HG03575 (cell line): ENCODE results near the gene RIPK4.
"Not testable (repeated sequence)": the region's sequence is repeated elsewhere in the genome, so short reads cannot be mapped to it uniquely, and the experiment has no call there.

Source experiments
- ATAC-seq: cut with Tn5 transposase; IDR thresholded peaks from one replicate; pipeline ENCODE4 v1.9.1; 2021; ENCODE audit not compliant: unreplicated experiment, insufficient number of reproducible peaks, low FRiP score; ENCODE audit errors: extremely low read depth

The RIPK4 gene

DNA sequence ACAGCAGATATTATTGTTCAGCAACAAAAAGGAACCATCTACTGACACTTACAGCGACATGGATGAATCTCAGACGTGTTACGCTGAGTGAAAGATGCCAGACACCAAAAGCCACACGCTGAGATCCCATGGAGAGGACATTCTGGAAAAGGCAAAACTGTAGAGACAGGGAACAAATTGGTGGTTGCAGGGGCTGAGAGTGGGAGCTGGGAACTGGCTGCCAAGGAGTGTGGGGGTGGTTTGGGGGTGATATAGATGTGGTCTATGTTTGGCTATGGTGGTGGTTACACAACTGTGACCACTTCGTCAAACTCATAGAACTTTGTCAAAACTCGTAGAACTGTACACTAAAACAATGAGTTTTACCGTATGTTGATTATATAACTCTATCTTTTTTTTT lies 57.7 kb downstream of the RIPK4 start:
- no peak for ATAC-seq

DNA sequence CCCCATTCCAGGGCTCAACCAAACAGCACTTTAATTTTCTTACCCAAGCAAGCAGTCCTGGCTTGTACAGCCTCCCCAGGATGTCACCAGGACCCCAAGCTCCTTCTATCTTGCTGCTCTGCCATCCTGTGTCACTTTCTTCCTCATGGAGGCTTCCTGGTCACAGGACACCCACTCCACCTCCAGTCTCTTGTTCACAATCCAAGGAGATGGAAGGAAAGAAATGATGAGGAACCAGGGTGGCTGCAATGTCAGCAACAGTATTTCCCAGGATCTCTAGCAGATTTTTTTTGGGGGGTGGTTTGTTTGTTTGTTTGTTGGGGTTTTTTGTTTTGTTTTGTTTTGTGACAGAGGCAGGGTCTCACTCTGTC lies 58.9 kb downstream of the RIPK4 start:
- no peak for ATAC-seq

DNA sequence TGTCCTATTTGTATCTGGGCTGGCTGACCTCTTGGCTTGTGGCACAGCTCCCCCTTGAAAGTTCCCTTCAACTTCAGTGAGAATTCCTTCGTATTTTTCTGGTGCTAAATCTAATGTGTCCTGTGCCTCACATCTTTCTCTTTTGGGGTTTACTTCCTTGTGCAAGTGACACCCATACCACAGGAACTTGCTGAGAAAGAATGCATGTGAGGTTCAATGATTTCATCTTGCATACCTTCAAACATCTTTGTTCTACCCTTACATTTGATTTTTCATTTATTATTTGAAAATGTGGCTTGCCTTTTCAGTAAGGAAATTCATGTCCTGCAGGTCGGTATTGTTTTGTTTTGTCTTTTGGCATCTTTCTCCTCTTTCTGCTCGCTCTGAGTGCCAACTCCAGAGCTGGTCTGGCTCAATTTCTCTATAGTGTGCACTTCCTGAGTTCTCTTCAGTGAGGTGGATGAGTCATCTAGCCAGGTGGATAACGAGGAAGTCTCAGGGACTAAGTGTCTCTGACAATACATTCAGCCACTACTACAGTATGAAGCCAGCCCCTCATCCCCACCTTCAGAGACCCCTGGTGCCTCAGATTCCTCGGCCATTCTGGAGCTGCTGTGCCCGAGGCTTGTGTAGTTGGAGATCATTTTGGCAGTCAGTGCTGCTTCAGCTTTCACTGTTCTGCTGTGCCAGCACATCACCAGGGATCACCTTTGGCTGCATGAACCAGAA lies 59.5 kb downstream of the RIPK4 start:
- no peak for ATAC-seq

GRCh38 chr21:41706678-41707077 lies 60.2 kb downstream of the RIPK4 start:
- no peak for ATAC-seq

GRCh38 chr21:41706263-41706639 lies 60.6 kb downstream of the RIPK4 start:
- no peak for ATAC-seq

DNA sequence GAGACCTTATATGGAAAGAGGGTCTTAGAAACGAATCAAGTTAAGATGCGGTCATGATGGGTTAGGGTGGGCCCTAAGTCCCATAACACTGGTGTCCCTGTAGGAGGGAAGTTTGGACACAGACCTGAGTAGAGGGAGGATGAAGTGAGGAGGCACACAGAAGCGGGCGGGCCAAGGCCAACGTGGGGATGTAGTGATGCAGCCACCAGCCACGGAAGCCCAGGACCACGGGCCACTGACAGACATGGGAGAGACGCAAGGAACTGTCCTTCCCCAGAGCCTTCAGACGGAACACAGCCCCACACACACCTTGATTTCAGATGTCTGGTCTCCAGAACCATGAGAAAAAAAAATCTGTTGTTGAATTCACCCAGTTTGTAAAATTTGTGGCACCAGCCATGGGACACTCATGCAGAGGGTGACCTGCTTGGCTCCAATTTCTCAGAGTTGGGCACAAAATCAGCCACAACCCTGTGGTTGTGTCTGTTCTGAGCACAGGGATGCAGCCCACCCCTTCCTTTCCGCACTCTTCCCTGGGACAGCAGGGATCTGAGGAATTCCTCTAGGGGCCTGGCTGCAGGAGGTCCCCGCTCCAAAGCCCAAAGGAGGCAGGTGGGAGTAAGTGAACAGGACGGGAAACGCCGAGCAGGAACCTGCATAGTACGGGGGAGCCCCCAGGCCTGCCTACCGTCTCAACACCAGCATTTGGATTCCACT lies 61.1 kb downstream of the RIPK4 start:
- no peak for ATAC-seq

GRCh38 chr21:41703857-41704501 lies 62.9 kb downstream of the RIPK4 start:
- ATAC-seq: no peak

DNA sequence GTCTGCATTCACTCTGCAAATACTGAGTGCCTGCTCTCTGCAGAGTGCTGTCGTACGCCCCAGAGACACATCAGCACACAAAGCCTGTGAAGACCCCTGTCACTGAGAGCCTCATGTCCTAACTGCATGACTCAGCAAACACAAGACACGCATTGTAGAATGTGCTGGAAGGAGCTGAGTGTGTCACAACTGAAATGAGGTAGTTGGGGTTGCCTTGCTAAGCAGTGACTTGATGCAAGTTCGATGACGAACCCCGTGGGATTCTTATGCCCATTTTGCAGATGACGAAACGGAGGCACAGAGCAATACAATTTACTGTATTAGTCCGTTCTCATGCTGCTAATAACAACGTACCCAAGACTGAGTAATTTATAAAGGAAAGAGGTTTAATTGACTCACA lies 65.1 kb downstream of the RIPK4 start:
- no peak for ATAC-seq

GRCh38 chr21:41699311-41699710 lies 67.5 kb downstream of the RIPK4 start:
- no peak for ATAC-seq

GRCh38 chr21:41698071-41698470 lies 68.8 kb downstream of the RIPK4 start:
- ATAC-seq: no peak

GRCh38 chr21:41695513-41695912 lies 71.3 kb downstream of the RIPK4 start:
- ATAC-seq: no peak

DNA sequence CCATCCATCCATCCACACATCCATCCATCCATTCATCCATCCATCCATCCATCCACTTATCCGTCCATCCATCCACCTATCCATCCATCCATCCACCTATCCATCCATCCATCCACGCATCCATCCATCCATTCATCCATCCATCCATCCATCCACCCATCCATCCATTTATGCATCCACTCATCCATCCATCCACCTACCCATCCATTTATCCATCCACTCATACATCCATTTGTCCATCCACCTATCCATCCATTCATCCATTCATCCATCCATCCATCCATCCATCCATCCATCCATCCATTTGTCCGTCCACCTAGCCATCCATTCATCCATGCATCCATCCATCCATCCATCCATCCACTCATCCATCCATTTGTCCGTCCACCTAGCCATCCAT lies 72.8 kb downstream of the RIPK4 start:
- not testable (repeated sequence) for ATAC-seq

GRCh38 chr21:41692185-41692565 lies 74.7 kb downstream of the RIPK4 start:
- no peak for ATAC-seq

DNA sequence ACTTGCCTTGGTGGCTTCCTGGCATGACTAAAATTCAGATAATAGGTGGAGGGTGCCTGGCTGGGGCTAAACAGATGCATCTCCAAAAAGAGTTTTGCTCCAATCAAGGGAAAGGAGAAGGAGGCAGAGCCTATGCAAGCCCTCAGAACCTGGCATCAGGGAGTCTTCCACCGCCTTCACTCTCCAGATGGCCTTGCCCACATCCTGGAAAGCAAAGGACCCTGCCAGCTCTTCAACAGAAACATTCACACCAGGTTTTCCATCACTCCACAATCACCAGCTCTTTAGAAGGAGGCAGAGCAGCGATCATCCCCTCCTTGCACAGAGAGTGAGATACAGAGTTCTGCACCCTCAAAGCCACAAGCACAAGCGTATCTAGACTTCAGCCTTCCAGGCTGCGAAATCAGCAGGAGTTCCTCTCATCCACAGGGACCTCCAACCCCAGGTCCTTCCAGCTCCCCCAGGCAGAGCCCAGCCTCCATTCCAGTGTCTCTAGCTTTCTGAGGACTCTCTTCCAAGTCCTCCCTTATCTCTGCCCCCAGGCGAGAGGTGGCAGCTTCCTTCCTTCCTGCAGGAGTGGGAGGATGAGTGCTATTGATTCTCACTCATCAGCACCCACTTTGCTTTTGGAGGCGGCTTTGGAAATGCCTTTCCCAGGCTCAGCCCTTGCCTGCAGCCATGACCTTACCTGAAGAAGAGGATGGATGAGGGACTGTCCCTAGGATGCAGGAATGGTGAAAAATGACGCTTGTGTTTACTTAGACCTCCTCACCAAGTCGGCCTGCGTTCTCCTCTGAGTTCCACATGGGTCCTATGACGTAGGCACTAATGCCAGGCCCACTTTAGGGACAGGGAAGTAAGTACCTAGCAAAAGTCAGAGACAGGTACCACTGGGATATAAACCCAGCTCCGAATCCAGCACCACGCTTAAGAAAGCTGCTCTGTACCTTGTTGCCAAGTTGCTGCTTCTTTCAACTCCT lies 75.4 kb downstream of the RIPK4 start:
- ATAC-seq: no peak
